Measurements from ENCODE around the gene TTC13.

The TTC13 gene

GRCh38 chr1:230857822-230858221, 120.8 kb downstream of the TTC13 start:
- DNase-seq (ENCODE audit: insufficient read length, low spot score) (no peak), FAIRE-seq (no peak)
- no peak for TF ChIP-seq CTCF (IDR thresholded peaks at IDR 0.05; ENCODE audit: insufficient read depth, missing control alignments)

- DNase-seq (ENCODE audit: insufficient read length, low spot score) (no peak), FAIRE-seq (no peak)
- TF ChIP-seq CTCF (IDR thresholded peaks at IDR 0.05; ENCODE audit: insufficient read depth, missing control alignments), result no peak
These were observed 121.6 kb downstream of the TTC13 start for GRCh38 chr1:230857077-230857476.

Data from D721Med (cell line).